Measurements from ENCODE around the gene TAAR5.
"Not testable (repeated sequence)": the region's sequence is repeated elsewhere in the genome, so short reads cannot be mapped to it uniquely, and the experiment has no call there.

The TAAR5 gene

GRCh38 chr6:132569170-132569569 lies 20.4 kb downstream of the TAAR5 start:
- no peak for DNase-seq

GRCh38 chr6:132568611-132569010 lies 20.9 kb downstream of the TAAR5 start:
- no peak for DNase-seq

GRCh38 chr6:132567566-132567965 lies 22.0 kb downstream of the TAAR5 start:
- DNase-seq, result no peak

- no peak for DNase-seq
These were observed 23.1 kb downstream of the TAAR5 start for GRCh38 chr6:132566404-132566803.

GRCh38 chr6:132560087-132560486 lies 29.5 kb downstream of the TAAR5 start:
- DNase-seq, result not testable (repeated sequence)

- no peak for DNase-seq
These were observed 37.2 kb downstream of the TAAR5 start, which contains the start of gene TAAR8 for GRCh38 chr6:132552372-132552771. TAAR8 (plus strand) TSS chr6:132552672; CDS start chr6:132552693, 21 bp downstream.

GRCh38 chr6:132551214-132551613 lies 38.3 kb downstream of the TAAR5 start:
- no peak for DNase-seq

- no peak for DNase-seq
These were observed 40.6 kb downstream of the TAAR5 start for GRCh38 chr6:132548746-132549463.

- no peak for DNase-seq
These were observed 44.7 kb downstream of the TAAR5 start for GRCh38 chr6:132544826-132545225.

Measured in inflammatory macrophage treated with lipopolysaccharide for 1 hour (primary cell).